Small intestine (tissue), 7 donors: Measurements from ENCODE around the gene IFT27. TPM values are rescaled to one million over a fixed set of nuclear protein-coding genes. Genes with fewer than 3 reads are reported as not detected.

Experiments
- DNase-seq, 2 donors: peaks; one replicate each; pipeline versions ENCODE4 v3.0.0 to v3.0.0-alpha.2; 2013
- FAIRE-seq: peaks from 2 replicates; lab custom pipeline; 2012; peaks lifted over from hg19 to GRCh38; lab: Jason Lieb, UNC
- H3K27ac ChIP-seq, 3 donors: one replicate each; pipeline ENCODE4 v1.5.1; 2013; ENCODE audit warnings: low read length in 2 of 3, mild to moderate bottlenecking in 2 of 3, control low read depth in 1 of 3, inconsistent platforms in 1 of 3, low read depth in 1 of 3, moderate library complexity in 1 of 3
- H3K27me3 ChIP-seq, 3 donors: one replicate each; pipeline ENCODE4 v1.6.1; 2013; ENCODE audit warnings: low read length in 3 of 3, inconsistent platforms in 1 of 3; ENCODE audit not compliant: control insufficient read depth in 3 of 3, insufficient read depth in 3 of 3
- H3K36me3 ChIP-seq, 3 donors: one replicate each; pipeline ENCODE4 v1.6.1; 2013; ENCODE audit warnings: low read length in 3 of 3, inconsistent platforms in 1 of 3, low read depth in 1 of 3, mild to moderate bottlenecking in 1 of 3, moderate library complexity in 1 of 3; ENCODE audit not compliant: control insufficient read depth in 3 of 3, insufficient read depth in 2 of 3
- H3K4me1 ChIP-seq, 3 donors: one replicate each; pipeline ENCODE4 v1.6.1; 2013; ENCODE audit warnings: low read length in 2 of 3, inconsistent platforms in 1 of 3, low read depth in 1 of 3, mild to moderate bottlenecking in 1 of 3, moderate library complexity in 1 of 3; ENCODE audit not compliant: control insufficient read depth in 3 of 3, insufficient read depth in 2 of 3
- H3K4me3 ChIP-seq, 3 donors: one replicate each; pipeline ENCODE4 v1.5.1; 2013; ENCODE audit warnings: low read length in 3 of 3, control low read depth in 1 of 3, inconsistent platforms in 1 of 3, low read depth in 1 of 3, mild to moderate bottlenecking in 1 of 3, moderate library complexity in 1 of 3
- H3K9me3 ChIP-seq, 2 donors: one replicate each; pipeline ENCODE4 v1.6.1; 2013; ENCODE audit warnings: low read depth in 1 of 2, low read length in 1 of 2; ENCODE audit not compliant: control insufficient read depth in 2 of 2, insufficient read depth in 1 of 2
- WGBS, 3 donors: extraction: QIAGEN DNeasy Blood & Tissue Kit; methylation state at CpG; one replicate each; pipeline ENCODE4 v1.1.7; 2013; 5-methylcytosine and 5-hydroxymethylcytosine counted together
- polyA plus RNA-seq, 4 donors: library from polyadenylated mRNA; stranded (reverse) in 3 of 4; unstranded in 1 of 4; fragments of 200-250 nt in 3 of 4; fragments of 120-200 nt in 1 of 4; gene quantifications; one replicate each; pipeline versions ENCODE4 v1.2.1 to v1.2.3, GENCODE V29; 2013
- donor health status: healthy with polysubstance abuse.
- donor health status: control.
- donor health status: control.
- donor health status: Bipolar disorder and iron deficiency.
- donor health status: healthy.

The IFT27 gene
- polyA plus RNA-seq, 4 donors: 21.9 to 29.5 (median 26.5) TPM

DNA sequence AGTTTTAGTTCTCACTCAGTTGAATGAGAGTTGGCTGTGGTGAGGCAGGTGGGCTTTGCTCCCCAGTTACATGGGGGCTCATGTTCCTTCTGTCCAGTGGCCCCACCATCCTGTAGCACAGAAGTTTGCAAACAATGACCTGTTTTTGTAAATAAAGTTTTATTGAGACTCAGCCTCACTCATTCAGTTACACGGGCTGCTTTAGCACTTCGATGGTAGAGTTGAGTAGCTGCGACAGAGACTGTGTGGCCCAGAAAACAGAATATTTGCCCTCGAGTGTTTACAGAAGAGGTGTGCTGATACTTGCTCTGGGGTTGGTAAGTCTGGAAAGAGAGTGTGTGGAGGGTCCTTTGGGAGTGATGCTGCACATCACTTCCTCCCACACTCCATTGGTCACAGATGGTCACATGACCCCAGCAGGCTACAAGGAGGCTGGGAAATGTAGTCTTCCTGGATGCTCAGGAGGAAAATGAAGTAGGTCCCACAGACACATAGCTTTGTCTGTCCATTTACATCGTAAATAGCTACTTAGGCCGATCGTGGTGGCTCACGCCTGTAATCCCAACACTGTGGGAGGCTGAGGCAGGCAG is 34.6 kb downstream of the IFT27 start:
- no peaks in the 10 kb centered on the region for H3K27me3 ChIP-seq
- H3K9me3 ChIP-seq: peaks cover 0 to 4% of the 10 kb centered on the region in 2 donors
- FAIRE-seq: no peak
- peaks cover 0 to 2% (median 0%) of the 10 kb centered on the region in 3 donors for H3K4me1 ChIP-seq
- no peak for DNase-seq
- H3K27ac ChIP-seq: no peak overlapping the region
- no peak overlapping the region for H3K4me3 ChIP-seq
- H3K36me3 ChIP-seq: no peaks in the 10 kb centered on the region
- 78 to 88% (median 85%) methylated on average over 8 of the region's 8 CpGs for WGBS, 3 donors

DNA sequence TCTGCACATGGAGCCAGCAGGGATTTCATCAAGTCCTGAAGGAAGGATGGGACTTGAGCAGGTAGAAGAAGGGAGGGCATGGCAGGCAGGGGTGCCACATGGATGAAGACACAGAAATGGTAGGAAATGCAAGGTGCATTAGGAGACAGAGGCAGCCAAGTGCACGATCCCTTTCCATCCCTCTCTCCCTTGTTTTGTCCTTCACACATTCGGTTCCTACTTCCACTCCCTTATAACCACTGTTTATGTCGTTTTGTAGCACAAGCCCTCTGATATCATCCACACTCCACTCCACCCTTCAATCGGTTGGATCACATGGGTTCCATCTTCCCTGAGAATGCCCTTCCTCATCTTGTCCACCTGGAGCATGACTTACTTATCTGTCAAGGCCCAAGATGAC is 35.2 kb downstream of the IFT27 start:
- Histone ChIP-seq H3K9me3 (peaks cover 0 to 4% of the 10 kb centered on the region in 2 donors), H3K4me3 (no peak overlapping the region), H3K36me3 (no peaks in the 10 kb centered on the region), H3K27me3 (no peaks in the 10 kb centered on the region), H3K4me1 (peaks cover 0 to 2% (median 0%) of the 10 kb centered on the region in 3 donors), H3K27ac (no peak overlapping the region)
- FAIRE-seq: no peak
- DNase-seq: no peak
- WGBS, 3 donors: 73 to 83% (median 76%) methylated on average over 4 of the region's 4 CpGs

DNA sequence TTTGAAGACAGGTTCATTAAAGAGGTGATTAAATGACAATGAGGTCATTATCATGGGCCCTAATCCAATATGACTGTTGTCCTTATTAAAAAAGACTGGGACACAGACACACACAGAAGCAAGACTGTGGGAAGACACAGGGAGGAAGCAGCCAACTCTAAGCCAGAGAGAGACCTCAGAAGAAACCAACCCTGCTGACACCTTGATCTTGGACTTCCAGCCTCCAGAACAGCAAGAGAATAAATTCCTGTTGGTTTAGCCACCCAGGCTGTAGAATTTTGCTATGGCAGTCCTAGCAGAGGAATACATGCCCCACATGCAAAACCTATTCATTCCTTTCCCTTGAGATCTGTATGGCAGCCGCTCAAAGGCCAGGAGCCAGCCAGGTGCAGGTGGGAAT is 36.7 kb downstream of the IFT27 start:
- no peaks in the 10 kb centered on the region for H3K27me3 ChIP-seq
- H3K4me3 ChIP-seq: no peak overlapping the region
- no peaks in the 10 kb centered on the region for H3K36me3 ChIP-seq
- 79 to 88% (median 80%) methylated on average over 1 of the region's 1 CpG for WGBS, 3 donors
- peaks cover 0 to 4% of the 10 kb centered on the region in 2 donors for H3K9me3 ChIP-seq
- DNase-seq (no peak), FAIRE-seq (no peak)
- H3K27ac ChIP-seq: no peak overlapping the region
- peaks cover 0 to 2% (median 0%) of the 10 kb centered on the region in 3 donors for H3K4me1 ChIP-seq

DNA sequence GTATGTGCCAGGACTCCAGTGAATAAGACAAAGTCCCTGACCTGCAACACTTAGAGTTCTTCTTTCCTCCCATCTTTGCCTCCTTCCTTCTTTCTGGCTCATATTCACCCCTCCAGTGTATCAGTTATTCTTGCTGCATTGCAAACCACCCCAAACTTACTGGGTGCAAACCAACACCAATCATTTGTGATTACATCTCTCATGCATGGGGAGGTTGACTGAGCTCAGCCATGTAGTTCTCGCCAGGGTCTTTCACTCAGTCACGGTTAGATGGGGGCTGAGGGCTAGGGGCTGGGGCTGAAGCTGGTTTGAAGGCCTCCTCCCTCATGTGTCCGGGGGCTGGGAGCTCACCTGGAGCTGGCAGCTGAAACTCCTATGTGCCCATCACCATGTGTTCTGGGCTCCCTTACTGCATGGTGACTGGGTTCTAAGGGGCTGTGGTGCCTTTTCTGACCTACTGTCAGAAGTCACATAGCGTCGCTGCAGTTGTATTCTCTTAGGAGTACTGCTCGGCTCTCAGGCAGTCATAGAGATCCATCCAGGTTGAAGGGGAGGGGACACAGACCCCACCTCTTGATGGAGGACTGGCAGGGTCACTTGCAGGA is 37.4 kb downstream of the IFT27 start:
- FAIRE-seq: no peak
- no peaks in the 10 kb centered on the region for H3K36me3 ChIP-seq
- 87 to 89% (median 87%) methylated on average over 6 of the region's 6 CpGs for WGBS, 3 donors
- H3K27me3 ChIP-seq: no peaks in the 10 kb centered on the region
- DNase-seq: no peak
- H3K27ac ChIP-seq: no peak overlapping the region
- peaks cover 0 to 4% of the 10 kb centered on the region in 2 donors for H3K9me3 ChIP-seq
- peaks cover 0 to 2% (median 0%) of the 10 kb centered on the region in 3 donors for H3K4me1 ChIP-seq
- H3K4me3 ChIP-seq: no peak overlapping the region

DNA sequence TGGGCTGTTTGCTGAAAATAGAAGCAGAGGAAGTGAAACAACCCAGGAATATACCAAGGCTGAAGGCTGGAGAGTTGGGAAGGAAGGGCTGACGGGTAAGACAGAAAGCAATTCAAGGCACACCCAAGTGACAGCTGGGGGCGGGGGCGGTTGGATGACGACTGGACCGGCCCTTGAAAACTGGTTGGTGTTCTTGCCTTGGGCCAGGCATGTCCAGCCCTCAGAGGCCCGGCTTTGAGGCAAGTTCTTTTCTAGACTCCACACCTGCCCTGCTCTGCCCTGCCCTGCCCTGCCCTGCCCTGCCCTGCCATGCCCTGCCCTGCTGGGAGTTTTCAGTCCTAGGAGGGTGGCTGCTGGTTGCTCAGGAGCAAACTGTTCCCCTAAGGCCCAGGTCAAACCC is 38.1 kb downstream of the IFT27 start:
- WGBS, 3 donors: 5 to 32% (median 30%) methylated on average over 6 of the region's 6 CpGs
- DNase-seq (peak in 1 of 2 donors; percentile 90), FAIRE-seq (no peak)
- H3K27ac ChIP-seq: no peak overlapping the region
- H3K27me3 ChIP-seq: no peaks in the 10 kb centered on the region
- H3K4me1 ChIP-seq: peaks cover 0 to 2% (median 0%) of the 10 kb centered on the region in 3 donors
- H3K4me3 ChIP-seq: no peak overlapping the region
- peaks cover 0 to 4% of the 10 kb centered on the region in 2 donors for H3K9me3 ChIP-seq
- no peaks in the 10 kb centered on the region for H3K36me3 ChIP-seq

DNA sequence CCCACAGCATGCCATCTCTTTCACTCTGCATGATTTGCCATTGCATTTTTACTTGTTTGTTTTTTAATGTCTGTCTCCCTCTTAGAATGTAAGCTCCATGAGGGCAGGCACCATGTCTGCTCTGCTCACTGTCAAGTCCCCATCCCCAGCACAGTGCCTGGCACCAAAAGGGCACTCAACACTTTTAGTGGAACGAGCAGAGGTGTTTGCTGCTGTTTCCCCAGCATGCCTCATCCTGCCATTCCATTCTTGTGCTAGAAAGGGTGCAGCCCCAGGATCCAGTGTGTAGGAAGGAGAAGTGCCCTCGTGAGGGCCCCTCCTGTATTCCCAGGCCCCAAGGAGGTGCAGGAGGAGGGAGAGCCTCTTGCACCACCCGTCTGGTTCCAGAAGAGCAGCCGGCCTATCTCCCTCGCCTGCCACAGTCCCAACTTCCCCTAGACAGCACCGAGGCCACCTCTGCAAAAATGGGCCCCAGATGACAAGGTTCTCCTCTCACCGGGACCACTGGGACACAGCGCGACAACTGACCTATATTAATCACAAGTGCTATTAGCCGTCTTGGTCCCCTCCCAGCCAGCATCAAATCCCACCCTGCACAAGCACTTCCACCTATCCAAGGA is 39.1 kb downstream of the IFT27 start:
- H3K4me1 ChIP-seq: peaks cover 0 to 2% (median 0%) of the 10 kb centered on the region in 3 donors
- H3K4me3 ChIP-seq: no peak overlapping the region
- FAIRE-seq: no peak
- 68 to 77% (median 75%) methylated on average over 10 of the region's 10 CpGs for WGBS, 3 donors
- no peaks in the 10 kb centered on the region for H3K36me3 ChIP-seq
- H3K9me3 ChIP-seq: peaks cover 0 to 4% of the 10 kb centered on the region in 2 donors
- no peak overlapping the region for H3K27ac ChIP-seq
- H3K27me3 ChIP-seq: no peaks in the 10 kb centered on the region
- DNase-seq: no peak

DNA sequence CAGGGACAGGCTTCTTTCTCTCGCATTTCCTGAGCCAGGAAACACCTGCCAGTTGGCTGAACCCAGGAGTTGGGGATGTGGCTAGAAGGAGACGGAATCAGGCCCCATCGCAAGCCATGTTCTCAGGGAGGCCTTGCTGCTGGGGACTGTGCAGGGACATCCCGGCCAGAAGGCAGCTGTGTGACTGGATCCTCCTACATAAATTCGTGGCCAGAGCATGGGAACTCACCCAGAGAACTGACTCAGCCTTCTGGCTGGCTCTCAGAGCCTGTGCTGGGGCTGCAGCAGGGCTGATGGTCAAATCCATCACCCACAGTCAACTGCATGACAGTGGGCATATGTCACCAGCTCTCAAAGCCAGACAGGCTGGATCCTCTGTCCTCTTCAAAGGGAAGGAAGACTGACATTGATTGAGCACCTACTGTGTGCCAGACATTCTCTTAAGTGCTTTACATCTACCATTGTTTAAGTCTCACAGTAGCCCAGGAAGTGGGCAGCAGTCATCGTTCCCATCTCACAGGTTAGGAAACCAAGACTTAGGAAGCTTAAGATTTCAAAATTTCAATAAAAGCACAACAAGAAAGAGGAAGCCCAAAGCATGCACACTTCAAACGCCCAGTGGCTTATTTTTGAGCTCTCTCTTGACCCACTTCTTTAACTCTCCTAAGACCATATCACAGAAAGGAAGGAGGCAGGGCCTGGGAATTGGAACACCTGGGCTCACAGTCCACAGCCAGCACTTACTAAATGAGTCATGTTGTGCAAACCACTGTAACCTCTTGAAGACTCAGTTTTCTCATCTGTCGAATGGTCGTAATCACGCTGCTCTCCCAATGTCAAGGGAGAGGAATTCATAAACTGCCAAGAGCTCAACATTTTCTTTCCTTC is 41.5 kb downstream of the IFT27 start:
- no peak overlapping the region for H3K4me3 ChIP-seq

DNA sequence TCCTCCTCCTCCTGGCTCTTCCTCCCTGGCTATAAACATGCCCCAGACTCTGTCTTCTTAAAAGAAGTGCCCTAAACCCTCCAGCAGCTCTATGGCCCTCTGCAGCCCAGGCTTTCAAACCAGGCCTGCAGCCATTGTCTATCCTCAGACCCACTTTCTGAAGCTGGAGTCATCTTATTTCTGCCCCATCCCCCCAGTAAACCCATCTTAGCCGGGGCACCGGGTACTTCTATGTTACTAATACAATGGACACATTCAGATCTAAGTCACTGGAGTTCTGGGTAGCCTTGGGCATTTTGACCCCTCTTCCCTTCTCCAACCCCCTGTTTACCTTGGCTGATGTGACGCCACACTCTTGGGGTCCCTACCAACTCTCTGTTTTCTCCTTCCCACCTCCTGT is 42.6 kb downstream of the IFT27 start:
- Histone ChIP-seq H3K4me3 (no peak overlapping the region), H3K9me3 (no peaks in the 10 kb centered on the region), H3K4me1 (peaks cover 0 to 2% (median 0%) of the 10 kb centered on the region in 3 donors), H3K27me3 (no peaks in the 10 kb centered on the region), H3K36me3 (no peaks in the 10 kb centered on the region), H3K27ac (no peak overlapping the region)
- DNase-seq: no peak
- no peak for FAIRE-seq
- 67 to 83% (median 76%) methylated on average over 3 of the region's 3 CpGs for WGBS, 3 donors

More for the DNA sequence above, 41.5 kb downstream of the IFT27 start:
- Histone ChIP-seq H3K27ac (no peak overlapping the region), H3K36me3 (no peaks in the 10 kb centered on the region), H3K27me3 (no peaks in the 10 kb centered on the region), H3K4me1 (peaks cover 0 to 2% (median 0%) of the 10 kb centered on the region in 3 donors), H3K9me3 (peaks cover 0 to 4% of the 10 kb centered on the region in 2 donors)
- WGBS, 3 donors: 46 to 54% (median 52%) methylated on average over 10 of the region's 10 CpGs
- FAIRE-seq: no peak
- no peak for DNase-seq
